HG03378 (cell line): ENCODE data around the gene RUVBL1.
"Not testable (repeated sequence)": the region's sequence is repeated elsewhere in the genome, so short reads cannot be mapped to it uniquely, and the experiment has no call there.

Experiments used
- ATAC-seq: cut with Tn5 transposase; IDR thresholded peaks from one replicate; pipeline ENCODE4 v1.9.1; 2021; ENCODE audit warnings: mild to moderate bottlenecking, moderate library complexity; ENCODE audit not compliant: unreplicated experiment

The RUVBL1 gene

DNA sequence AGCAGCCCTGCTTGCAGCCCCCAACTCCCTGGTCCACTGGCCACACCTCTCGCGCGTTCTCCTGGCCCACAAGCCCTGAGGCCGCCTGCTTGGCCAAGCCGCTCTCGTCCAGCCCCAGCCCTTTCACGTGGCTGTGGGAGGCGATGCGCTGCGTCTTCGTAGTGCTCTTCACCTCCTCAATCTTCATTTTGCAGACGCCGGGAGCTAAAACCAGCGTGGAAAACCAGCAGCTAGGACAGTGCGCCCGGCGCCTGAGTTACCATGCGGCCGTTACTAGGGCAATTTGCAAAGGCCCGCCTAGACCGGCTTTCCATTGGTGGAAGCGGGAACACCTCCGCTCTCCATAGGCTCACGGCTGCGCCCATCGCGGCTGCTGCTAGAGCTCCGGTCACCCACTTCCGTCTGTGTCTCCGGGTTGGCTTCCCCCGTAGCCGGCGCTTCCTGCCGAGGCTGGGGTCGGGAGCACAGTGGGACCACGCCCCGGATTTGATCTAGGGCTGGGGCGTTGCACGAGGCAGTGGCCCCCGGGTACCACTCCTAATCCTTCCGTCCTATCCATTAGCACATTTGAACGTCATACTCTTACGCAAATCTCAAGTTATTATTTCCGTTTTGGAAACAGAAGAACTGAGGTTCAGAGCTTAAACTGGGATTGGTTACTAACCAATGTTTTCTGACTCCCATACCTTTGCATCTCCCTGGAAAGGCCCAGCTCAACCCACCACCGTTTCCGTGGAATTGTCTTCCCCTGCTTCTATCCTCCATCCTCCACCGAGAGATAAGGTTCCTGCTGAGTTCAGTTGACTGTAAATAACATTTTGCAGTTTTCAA is at the start of gene RUVBL1:
Gene RUVBL1 (minus strand): TSS at position 275 of the 831 bp plus-strand sequence. CDS start 88 bp downstream, at position 187.
- ATAC-seq = peak; percentile 93

DNA sequence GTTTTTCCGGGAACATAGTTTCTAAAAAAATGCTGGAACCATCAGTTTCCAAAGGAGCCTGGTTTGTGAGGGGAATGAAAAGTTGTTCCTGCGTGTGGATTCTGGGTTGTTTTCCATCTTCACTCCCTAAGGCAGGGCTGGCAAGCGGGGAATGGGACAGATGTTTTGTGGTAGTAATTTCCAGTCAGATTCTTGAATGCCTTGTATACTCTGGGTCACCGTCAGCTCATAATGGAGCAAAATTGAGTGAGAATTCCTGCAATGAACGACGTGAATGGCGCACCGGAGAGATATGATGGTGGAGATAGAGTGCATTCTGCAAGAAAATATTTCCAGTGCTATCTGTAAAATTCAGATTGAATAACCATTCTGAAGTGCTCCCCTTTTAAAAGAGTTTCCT is 49.6 kb upstream of the RUVBL1 start:
- no peak for ATAC-seq

DNA sequence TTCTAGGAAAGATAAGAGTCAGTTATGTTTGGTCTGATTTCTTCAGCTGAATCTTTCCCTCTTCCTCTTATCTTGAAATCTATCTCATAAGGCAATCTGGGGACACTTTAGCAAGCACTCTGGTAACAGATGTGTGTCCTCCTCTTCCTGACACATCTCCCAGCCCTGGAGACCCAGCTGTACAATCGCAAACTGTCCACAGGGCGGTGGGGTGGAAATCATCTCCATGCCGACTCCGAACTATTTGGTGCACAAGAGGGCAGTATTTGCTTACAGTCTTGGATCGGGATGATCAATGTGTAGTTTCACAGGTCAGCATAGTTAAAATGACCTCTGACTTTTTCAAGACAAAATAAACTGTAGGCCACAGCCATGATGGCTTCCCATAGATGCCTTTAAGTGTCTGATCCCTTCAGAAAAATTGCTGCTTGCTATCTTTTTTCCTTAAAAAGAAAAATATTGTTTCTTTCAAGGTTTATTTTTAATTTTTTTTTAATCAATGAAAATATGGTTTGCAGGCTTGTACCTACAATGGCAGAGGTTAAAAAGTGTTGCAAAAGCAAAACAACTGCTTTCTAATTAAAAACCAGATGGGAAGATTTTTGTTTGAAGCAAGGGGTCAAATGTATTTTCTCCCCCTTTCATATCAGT is 47.4 kb upstream of the RUVBL1 start:
- ATAC-seq = no peak

DNA sequence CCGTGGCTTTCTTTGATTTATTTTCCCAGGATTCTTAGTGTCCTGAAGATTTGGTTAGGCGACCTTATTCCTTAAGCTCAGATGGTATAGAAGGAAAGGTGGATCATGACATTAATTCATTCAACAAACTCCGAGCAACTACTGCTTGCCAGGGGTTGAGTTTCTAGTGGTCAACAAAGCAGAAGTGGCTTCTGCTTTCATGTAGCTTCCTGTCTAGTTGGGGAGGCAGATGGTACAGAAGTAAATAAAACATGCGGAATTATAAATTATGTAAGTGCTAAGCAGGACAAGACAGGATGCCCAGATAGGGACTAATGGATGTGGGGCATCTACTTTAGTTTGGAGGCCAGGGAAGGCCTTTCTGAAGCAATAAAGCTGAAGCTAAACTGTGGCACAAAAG is 45.2 kb upstream of the RUVBL1 start:
- ATAC-seq = no peak

DNA sequence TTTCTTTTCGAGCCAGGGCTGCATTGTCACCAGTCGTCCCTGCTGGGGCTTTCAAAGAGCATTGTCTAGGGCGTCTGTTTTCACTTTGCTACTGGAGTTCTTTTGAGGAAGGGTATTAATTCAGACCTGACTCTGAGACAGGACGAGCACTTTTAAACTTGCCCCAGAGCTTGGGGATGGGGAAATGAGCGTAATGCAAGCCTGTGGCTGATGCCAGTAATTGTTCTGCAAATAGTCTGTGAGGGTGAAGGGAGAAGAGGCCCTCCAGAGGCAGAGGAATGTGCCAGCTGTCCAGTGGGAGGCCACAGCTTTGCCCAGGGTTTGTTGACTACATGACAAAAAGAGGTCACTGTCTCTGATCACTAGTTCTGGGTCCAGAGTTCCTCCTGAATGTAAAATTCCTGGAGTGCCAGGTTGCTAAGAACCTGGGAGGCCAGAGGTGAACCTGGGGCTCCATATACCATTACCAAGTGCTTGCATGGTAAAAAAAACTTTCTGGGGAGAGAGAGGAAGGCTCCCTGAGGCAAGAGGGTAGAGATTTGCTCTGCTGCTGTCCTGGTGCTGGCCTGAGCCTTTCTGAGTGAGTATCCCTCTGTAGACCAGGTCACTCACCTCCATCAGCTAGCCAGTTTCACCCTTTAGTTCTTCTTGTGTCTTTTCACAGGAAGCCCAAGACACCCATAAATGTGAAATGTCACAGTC is 44.5 kb upstream of the RUVBL1 start:
- ATAC-seq = no peak

DNA sequence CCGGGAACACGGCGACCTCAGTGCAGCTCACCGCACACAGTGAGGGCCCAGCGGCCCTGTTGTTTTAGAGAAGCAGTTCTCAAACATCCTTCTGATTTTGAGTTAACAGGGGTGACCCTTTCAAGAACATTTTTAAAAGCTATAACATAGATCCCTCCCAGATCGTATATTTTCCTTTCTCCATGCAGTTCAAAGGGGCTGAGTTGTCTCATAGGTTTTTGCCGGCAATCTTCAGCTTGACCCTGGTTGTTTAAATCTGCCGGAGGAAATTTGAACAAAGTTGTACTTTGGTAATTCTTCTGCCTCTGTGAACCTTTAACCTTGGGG is 44.0 kb upstream of the RUVBL1 start:
- ATAC-seq = no peak

DNA sequence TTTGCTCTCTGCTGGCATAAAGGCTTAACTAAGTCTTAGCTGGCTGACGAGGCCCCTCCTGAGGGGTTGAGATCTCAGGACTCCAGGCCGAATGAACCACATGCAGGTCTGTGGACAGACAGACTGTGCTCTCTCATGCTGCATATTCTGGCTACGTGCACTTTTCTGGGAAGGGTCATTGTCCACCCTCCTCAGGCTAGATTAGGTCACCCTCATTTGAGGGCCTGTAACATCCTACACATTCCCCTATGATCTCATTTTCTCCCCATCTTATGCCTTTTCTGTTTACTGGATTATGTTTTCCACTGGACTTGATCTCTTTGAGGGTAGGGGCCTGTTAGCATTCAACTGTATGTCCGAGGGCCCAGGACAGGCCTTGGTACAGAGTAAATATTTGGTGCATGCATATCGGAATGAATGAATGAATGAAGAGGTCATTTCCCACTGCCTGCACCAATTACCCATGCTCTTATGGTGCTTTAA is 43.4 kb upstream of the RUVBL1 start:
- no peak for ATAC-seq

DNA sequence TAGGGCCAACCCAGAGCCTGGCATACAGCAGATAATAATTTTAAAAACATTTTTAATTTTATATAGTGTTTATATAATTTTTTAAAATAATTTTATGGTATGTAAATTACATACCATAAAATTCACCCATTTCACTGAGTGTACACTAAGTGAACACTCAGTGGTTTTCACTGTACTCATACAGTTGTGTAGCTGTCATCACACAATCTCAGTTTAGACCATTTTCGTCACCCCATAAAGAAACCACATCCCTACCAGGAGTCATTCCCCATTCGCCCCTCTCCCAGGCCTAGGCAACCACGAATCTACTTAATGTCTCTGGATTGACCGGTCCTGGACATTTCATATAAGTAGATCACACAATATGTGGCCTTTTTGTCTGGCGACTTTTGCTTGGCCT is 39.8 kb upstream of the RUVBL1 start:
- no peak for ATAC-seq

DNA sequence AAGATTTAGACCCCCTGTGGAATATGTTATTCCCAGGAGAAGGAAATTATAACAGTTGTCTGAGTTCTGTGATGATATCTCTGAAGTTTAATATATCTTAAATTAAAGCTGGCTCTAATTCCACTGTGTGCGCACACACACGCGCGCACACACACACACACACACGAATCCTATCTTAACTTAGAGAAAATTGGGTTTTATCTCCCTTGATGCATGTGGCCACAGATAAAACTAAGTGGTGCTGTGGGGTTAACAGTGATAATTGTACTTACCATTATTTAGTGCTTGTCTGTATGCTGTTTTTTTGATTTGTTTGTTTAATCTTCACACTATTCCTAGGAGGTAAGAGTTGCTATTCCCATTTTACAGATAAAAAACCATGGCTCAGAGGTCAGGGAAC is 37.0 kb upstream of the RUVBL1 start:
- ATAC-seq = no peak

DNA sequence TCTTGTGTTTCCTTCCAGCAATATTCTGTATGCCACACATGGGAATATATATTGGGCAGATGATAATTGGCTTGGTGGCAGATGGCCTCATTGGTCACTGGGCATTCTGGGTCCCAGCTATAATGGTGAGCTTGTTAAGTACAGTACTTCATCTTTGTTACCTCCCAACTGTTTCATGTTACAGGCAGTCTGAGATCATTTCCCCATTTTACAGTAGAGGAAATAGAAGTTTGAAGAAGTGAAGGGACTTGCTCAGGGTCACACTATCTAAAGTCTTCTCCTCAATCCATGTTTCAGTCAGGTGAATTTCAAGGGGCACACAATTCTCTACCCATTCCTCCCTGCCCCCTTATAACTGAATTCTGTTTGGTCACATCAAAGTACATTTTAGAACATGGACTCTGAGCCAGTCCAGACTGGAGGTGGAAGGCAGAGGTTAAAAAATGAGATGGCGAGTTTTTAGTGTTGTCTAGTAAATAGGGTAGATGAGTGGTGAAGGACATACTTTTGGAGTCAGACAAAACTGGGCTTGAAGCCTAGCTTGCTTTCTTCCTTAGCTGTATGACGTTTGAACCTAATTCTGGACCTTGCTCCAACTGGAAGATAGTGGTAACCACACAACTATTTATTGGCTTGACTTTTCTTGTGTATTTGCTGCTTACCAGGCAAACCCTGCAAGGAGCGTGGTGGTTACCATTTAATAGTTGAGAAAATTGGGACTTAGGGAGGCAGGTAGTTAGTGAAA is 32.2 kb upstream of the RUVBL1 start:
- no peak for ATAC-seq

DNA sequence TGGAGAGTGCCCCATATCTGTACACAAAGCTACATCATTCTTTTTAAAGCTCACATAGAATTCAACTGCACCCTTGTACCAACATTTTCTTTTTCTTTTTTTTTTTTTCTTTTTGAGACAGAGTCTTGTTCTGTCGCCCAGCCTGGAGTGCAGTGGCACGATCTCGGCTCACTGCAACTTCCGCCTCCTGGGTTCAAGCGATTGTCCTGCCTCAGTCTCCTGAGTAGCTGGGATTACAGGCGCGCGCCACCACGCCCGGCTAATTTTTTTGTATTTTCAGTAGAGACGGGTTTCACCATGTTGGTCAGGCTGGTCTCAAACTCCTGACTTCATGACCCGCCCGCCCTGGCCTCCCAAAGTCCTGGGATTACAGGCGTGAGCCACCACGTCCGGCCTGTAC is 30.7 kb upstream of the RUVBL1 start:
- not testable (repeated sequence) for ATAC-seq

DNA sequence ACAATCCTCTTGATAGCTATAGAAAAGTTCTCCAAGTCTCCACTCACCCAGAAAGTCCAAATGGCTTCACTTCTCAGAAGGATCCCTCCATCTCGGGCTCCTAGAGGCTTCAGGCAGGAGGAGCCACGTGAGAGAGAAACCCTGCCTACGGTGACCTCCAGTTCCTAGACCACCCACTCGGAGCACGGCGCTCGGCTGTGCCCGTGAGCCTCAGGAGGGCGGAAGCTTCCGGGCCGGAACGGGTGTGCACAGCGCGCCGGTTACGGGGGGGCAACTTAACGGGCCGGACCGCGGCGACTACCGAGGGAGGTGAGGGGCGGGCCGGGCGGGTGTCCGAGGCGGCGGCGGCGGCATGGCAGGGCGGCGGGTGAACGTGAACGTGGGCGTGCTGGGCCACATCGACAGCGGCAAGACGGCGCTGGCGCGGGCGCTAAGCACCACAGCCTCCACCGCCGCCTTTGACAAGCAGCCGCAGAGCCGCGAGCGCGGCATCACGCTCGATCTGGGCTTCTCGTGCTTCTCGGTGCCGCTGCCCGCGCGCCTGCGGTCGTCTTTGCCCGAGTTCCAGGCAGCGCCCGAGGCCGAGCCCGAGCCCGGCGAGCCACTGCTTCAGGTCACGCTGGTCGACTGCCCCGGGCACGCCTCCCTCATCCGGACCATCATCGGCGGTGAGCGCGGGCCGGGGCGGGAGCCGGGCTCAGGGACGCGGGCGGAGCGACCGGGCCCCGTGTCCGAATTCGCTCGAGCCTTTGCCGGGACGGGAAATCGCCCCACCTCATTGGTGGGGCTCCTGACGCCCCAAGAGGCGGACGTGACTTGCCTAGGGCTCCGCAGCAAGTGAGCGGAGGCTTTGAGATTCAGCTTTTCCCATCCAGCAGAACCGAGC is 29.8 kb upstream of the RUVBL1 start, which contains the start of gene EEFSEC:
Gene EEFSEC (plus strand): TSS at position 326 of the 886 bp plus-strand sequence. CDS start 27 bp downstream, at position 353.
- peak; percentile 80 for ATAC-seq

DNA sequence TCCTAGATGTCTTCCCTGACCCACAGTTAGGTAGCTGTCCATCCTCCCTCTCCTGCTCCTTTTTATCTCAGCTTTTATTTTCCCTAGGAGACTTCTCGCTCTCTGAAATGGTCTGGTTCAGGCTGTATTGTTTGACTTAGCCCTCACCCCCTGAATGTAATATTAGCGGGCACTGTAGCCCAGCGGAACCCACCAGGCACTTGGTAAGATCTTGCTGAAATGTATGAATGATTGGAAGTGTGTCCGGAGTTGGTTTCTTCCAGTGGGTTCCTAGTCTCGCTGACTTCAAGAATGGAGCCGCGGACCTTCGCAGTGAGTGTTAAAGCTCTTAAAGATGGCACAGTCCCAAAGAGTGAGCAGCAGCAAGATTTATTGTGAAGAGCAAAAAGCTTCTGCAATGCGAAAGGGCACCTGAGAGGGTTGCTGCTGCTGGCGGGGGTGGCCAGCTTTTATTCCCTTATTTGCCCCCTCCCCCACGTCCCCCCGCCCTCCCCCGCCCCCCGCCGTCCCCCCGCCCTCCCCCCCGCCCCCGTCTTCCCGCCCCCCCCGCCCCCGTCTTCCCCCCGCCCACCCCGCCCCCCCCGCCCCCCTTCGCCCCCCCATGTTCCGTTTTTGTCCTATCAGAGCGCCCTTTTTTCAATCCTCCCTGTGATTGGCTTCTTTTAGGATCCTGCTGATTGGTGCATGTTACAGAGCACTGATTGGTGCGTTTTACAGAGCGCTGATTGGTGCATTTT is 29.0 kb upstream of the RUVBL1 start:
- ATAC-seq = no peak

DNA sequence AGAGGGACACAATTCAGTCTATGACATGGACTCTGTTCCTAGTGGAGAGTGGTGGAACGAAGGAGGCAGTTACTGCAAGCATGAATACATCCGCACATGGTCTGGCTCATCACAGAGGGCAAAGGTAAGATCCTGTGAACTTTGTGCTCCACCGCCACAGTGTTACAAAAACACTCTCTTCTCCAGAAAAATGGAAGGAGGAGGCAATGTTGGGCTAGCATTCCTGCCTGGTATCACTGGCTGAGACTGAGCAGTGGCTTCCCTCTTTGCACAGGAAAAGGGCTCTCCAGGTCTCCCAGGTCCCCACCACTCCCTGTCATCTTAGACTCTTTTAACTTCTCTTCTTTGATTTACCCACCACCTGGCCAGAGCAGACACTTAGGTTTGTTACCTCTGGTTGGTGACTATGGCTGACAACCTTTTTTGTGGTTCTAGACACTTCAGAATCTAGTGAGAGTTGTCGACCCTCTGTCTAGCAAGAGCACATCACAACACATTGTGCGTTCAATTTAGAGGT is 28.2 kb upstream of the RUVBL1 start:
- ATAC-seq = no peak

DNA sequence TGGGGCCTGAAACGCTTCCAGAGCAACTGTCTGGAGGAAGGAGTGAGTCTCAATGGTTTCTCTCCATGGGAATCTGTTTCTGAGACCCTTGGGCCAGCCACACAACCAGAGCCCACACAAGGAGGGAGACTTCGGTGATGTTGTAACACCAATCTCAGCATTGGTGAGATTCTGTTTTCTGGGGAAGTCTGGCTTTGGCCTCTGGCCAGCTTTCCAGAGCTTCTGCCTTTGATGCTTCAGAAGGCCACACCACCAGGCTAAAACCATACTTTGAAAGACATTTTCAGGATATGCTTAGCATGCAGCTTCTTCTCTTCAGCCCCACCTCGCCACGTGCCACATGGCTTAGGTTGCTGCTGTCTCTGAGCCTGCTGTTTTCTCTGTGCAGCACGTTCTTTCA is 26.0 kb upstream of the RUVBL1 start:
- ATAC-seq = no peak

DNA sequence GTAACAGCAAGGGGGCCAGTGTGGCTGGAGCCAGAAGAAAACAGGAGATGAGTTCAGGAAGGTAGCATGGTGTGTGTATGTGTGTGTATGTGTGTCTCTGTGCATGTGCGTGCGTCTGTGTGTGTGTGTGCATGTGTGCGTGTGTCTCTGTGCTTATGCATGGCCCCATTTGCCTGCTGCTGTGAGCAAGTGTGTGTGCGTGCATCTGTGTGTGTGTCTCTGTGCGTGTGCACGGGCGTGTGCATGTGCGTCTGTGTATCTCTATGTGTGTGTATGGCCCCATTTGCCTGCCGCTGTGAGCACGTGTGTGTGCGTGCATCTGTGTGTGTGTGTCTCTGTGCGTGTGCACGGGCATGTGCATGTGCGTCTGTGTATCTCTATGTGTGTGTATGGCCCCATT is 22.6 kb upstream of the RUVBL1 start:
- no peak for ATAC-seq

DNA sequence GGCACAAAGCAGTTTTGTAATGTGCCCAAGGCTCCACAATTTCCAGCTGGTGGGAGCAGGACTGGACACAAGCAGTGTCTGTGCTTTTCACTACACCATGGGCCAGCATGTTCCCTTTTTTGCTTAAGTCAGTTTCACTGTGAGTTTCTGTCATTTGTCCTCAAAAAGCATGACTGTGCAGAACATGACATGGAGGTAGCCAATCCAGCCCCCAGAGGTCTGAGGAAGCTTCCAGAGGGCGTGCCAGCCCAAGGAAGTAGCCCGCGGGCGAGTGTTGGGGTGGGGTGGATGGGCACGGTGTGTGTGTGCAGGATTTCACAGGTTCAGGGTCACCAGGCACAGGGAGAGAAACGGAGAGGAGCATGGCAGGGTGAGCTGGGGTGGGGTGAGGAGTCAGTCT is 21.7 kb upstream of the RUVBL1 start:
- no peak for ATAC-seq

DNA sequence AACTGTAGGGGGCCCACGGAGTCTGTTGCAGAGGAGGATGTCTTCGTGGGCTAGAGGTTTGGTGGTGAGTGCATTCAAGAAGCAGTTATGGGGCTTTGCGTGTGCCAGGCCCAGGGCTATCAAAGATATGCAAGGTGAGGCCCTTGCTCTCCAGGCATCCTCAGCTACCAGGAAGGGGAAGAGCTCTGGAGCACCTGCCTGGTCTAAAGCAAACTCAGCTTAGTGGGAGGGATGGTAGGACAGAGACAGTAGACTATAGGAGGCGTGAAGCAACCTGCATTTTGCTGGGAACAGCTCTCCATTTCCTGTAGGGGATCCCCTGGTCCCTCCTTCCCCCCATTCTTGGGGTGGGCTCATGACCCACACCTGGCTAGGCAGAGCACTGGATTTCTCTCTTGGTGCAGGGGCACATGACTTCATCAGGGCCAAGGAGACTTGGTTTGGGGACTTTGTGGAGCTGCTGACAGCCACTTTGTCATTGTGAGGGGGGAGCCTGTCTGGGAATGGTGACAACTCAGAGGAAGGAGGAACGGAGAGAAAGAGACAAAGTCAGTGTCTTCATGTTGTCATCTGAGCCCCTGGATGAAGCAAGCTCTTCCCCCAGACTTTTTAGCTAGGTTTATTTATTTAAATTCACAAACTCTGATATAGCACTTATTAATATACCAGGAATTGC is 21.0 kb upstream of the RUVBL1 start:
- no peak for ATAC-seq

DNA sequence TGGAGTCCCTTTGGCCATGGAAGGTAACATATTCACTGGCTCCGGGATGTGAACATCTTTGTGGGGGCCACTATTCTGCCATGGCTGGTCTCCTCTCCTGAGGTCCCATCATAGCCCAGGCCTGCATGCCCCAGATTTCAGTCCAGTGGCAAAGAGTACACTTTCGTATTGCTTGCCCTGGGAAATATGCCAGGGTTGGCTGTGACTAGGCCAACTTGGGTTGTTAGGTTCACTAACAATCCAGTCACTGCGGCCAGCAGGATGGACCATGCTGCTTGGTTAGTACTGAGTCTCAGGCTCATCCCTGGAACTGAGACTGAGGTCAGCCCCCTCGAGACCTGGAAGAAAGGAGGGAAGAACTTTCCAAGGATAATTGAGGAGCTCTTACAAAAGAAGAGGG is 19.9 kb upstream of the RUVBL1 start:
- ATAC-seq = no peak
